NCI-H460 (cell line): Measurements from ENCODE around the gene TRIM44. TPM values are rescaled to one million over a fixed set of nuclear protein-coding genes. Genes with fewer than 3 reads are reported as not detected.
"Not testable (repeated sequence)": the region's sequence is repeated elsewhere in the genome, so short reads cannot be mapped to it uniquely, and the experiment has no call there.

Experiments used
- DNase-seq: peaks from one replicate; pipeline ENCODE4 v3.0.0-alpha.2; 2016; ENCODE audit warnings: low read depth; ENCODE audit errors: extremely low read depth
- total RNA-seq: library from RNA; depleted of rRNA; stranded (reverse); fragments of >200 nt; shearing (Covaris generic); gene quantifications from 2 replicates; pipeline ENCODE4 v1.2.3, GENCODE V29; 2014

The TRIM44 gene
- total RNA-seq, 1 experiment from 2014 or later: 20.8 TPM

- DNase-seq: no peak
Observed at GRCh38 chr11:35810045-35810645, 147.6 kb downstream of the TRIM44 start.

GRCh38 chr11:35811783-35812182, 149.2 kb downstream of the TRIM44 start:
- no peak for DNase-seq

GRCh38 chr11:35812828-35813227, 150.3 kb downstream of the TRIM44 start:
- no peak for DNase-seq

GRCh38 chr11:35814081-35814695, 151.6 kb downstream of the TRIM44 start:
- no peak for DNase-seq

GRCh38 chr11:35814720-35815305, 152.2 kb downstream of the TRIM44 start:
- no peak for DNase-seq

- no peak for DNase-seq
Observed at GRCh38 chr11:35815556-35816315, 153.2 kb downstream of the TRIM44 start.

- DNase-seq: no peak
Observed at GRCh38 chr11:35820614-35821013, 158.0 kb downstream of the TRIM44 start.

- no peak for DNase-seq
Observed at GRCh38 chr11:35822815-35823495, 160.4 kb downstream of the TRIM44 start.

- no peak for DNase-seq
Observed at GRCh38 chr11:35823742-35824298, 161.2 kb downstream of the TRIM44 start.

GRCh38 chr11:35825386-35825785, 162.8 kb downstream of the TRIM44 start:
- DNase-seq: no peak

- DNase-seq: no peak
Observed at GRCh38 chr11:35826006-35826405, 163.4 kb downstream of the TRIM44 start.

- no peak for DNase-seq
Observed at GRCh38 chr11:35826949-35827348, 164.4 kb downstream of the TRIM44 start.

- DNase-seq: no peak
Observed at GRCh38 chr11:35836205-35836604, 173.6 kb downstream of the TRIM44 start.

- DNase-seq: no peak
Observed at GRCh38 chr11:35838071-35838470, 175.5 kb downstream of the TRIM44 start.

- DNase-seq: not testable (repeated sequence)
Observed at GRCh38 chr11:35838697-35839367, 176.3 kb downstream of the TRIM44 start.

GRCh38 chr11:35839368-35840161, 177.0 kb downstream of the TRIM44 start:
- DNase-seq: no peak

GRCh38 chr11:35841733-35842132, 179.2 kb downstream of the TRIM44 start:
- DNase-seq: no peak

GRCh38 chr11:35842958-35843357, 180.4 kb downstream of the TRIM44 start:
- DNase-seq: no peak

GRCh38 chr11:35844579-35844978, 182.0 kb downstream of the TRIM44 start:
- no peak for DNase-seq
